Myocyte (in vitro differentiated cells): ENCODE data around the gene OR1F1. TPM values are rescaled to one million over a fixed set of nuclear protein-coding genes. Genes with fewer than 3 reads are reported as not detected.
"Not testable (repeated sequence)": the region's sequence is repeated elsewhere in the genome, so short reads cannot be mapped to it uniquely, and the experiment has no call there.

Source experiments
- DNase-seq: peaks from one replicate; pipeline ENCODE4 v3.0.0-alpha.2; 2012; ENCODE audit warnings: low read depth
- total RNA-seq: library from RNA; depleted of rRNA; stranded (reverse); fragments of >200 nt; gene quantifications from 2 replicates; pipeline ENCODE4 v1.2.3, GENCODE V29; 2014

Gene OR1F1
- total RNA-seq, 1 donor from 2014 or later = not detected

DNA sequence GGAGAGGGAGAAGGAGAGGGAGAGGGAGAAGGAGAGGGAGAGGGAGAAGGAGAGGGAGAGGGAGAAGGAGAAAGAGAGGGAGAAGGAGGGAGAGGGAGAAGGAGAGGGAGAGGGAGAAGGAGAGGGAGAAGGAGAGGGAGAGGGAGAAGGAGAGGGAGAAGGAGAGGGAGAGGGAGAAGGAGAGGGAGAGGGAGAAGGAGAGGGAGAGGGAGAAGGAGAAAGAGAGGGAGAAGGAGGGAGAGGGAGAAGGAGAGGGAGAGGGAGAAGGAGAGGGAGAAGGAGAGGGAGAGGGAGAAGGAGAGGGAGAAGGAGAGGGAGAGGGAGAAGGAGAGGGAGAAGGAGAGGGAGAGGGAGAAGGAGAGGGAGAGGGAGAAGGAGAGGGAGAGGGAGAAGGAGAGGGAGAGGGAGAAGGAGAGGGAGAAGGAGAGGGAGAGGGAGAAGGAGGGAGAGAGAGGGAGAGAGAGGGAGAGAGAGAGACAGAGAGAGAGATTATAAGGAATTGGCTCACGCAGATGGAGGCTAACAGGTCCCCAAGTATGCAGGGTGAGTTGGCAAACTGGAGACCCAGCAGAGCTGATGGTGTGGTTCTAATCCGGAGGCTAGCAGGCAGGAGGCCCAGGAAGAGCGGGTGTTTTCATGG lies 9.8 kb downstream of the OR1F1 start:
- DNase-seq = not testable (repeated sequence)

DNA sequence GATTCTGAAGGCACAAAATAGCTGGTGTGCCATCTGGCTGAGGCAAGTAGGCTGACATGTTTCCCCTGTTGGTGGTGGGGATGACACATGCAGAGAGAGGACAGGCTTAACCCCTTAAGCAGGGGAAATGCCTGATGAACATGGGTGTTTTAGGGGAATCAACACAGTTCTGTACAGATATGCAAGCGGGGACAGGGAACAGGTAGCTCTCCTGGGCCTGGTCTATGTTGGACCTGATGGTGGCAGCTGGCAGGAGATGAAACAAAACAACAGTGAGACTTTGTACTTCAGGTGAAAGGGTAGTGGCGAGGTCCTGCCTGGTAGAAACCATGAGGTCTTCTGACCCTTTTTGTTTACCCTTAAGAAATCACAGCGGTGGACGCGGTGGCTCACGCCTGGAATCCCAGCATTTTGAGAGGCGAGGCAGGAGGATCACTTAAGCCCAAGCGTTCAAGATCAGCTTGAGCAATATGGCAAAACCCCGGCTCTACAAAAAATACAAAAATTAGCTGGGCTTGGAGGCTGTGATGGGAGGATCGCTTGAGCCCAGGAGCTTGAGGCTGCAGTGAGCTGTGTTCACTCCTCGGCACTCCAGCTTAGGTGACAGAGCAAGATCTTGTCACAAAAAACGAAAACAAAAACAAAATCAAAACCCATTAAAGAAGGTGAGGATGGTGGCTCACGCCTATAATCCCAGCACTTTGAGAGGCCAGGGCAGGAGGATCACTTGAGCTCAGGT lies 10.5 kb downstream of the OR1F1 start:
- peak; percentile 20 for DNase-seq

DNA sequence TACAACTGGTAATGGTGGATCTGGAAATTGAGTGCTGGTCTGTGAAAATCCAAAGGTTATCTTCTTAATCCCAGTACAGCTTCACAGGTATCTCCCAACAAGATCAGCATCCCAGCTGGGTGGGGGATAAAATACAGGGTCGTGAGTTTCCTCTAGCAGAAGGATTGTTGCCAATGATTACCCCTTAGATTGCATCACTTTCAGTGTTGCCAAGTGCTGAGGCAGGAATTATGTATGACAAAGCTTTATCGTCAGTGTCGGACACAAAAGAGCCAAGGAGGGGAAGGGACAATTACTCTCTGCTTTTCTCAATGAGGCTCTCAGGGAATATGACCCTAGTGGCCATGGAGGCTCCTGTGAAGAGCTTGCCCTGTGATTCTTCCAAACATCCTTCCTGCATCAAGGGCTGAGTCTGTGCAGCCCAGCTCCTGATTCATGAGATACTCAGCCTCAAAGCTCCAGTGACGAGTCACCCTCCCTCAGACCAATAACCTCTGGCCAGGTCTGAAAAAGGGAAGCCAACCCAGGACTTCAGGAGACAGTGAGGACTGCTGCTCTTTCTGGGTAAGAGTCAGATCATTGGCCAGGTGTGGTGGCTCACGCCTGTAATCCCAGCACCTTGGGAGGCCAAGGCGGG lies 15.0 kb downstream of the OR1F1 start:
- DNase-seq = no peak

DNA sequence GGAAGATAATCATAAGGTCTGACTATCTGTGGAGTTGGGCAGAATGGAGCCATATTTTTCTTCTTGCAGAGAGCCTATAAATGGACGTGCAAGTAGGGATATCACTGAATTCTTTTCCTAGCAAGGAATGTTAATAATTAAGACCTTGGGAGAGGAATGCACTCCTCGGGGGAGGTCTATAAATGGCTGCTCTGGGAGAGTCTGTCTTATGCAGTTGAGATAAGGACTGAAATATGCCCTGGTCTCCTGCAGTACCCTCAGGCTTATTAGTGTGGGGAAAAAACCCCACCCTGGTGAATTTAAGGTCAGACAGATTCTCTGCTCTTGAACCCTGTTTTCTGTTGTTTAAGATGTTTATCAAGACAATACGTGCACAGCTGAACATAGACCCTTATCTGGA lies 17.9 kb downstream of the OR1F1 start:
- not testable (repeated sequence) for DNase-seq

- no peak for DNase-seq
Measured at GRCh38 chr16:3207086-3207953, 19.3 kb downstream of the OR1F1 start.

GRCh38 chr16:3212006-3212405 lies 24.0 kb downstream of the OR1F1 start:
- no peak for DNase-seq

GRCh38 chr16:3212567-3212966 lies 24.6 kb downstream of the OR1F1 start:
- DNase-seq = no peak

DNA sequence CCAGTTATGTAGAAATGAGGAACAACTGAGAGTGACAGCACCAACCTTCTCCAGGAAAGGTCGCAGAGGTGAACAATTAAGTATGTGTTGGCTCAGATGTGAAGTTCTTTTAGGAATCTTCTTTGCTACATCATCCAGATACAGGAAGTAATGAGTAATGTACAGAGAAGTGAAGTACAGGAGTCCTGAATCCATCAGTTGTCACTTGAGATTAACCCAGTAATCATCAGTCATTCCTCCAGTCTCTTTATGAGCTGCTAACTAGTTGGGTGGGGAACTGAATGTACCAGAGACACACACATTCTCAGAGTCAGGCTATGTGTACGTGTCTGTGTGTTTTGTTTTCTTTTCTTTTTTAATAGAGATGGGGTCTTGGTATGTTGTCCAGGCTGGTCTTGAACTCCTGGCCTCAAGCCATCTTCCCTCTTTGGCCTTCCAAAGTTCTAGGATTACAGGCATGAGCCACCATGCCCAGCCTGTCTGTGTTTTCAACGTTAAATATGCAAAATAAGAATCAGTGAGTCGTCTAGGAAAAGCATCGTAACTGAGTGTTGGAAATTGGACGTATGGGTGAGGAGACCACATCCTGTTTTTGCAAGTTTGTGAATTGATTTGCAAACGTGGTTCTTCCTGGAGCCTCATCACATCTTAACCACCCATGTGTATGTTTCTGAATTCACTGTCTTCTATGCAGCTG lies 27.0 kb downstream of the OR1F1 start:
- no peak for DNase-seq

- DNase-seq = no peak
Measured at GRCh38 chr16:3215601-3216262, 27.7 kb downstream of the OR1F1 start.

DNA sequence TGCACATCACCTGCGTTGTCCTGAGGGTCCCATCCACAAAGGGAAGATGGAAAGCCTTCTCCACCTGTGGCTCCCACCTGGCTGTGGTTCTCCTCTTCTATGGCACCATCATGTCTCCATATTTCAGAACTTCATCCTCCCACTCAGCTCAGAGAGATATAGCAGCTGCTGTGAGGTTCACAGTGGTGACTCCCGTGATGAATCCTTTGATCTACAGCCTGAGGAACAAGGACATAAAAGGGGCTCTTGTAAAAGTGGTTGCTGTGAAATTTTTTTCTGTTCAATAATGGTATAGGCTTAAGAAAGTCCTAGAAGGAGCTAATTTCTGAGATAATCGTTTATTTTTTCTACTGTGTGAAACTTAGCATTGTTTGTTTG lies 28.2 kb downstream of the OR1F1 start:
- no peak for DNase-seq

DNA sequence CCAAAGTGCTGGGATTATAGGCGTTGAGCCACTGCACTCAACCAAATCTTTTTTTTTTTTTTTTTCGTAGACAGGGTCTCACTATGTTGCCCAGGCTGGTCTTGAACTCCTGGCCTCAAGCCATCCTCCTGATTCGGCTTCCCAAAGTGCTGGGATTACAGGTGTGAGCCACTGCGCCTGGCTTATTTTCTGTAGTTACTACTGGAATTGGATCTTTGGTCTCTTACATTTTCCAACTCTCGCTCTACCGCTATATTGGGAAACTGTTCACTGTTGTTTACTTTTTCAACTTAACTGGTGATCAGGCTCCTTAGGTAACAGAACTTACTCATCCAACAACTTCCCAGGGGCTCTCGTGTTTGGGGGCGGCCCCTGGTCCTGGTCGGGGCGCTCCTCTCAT lies 32.8 kb downstream of the OR1F1 start:
- DNase-seq = no peak

GRCh38 chr16:3223913-3224515 lies 36.0 kb downstream of the OR1F1 start:
- no peak for DNase-seq

DNA sequence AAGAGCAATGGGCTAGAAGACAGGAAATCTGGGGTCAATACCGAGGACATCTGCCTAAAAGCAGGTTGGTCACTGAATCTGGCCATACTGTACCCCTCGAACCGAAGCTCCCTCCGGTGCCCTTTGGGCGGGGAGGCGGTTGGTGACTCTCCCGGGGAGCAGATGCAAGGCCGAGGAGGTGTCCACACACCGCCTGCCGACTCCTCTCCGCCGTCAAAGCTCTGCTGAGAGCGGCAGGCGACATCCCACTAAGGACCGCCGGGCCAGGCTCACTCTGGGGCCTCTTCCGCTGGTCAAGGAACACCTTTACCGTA lies 46.5 kb downstream of the OR1F1 start:
- no peak for DNase-seq

DNA sequence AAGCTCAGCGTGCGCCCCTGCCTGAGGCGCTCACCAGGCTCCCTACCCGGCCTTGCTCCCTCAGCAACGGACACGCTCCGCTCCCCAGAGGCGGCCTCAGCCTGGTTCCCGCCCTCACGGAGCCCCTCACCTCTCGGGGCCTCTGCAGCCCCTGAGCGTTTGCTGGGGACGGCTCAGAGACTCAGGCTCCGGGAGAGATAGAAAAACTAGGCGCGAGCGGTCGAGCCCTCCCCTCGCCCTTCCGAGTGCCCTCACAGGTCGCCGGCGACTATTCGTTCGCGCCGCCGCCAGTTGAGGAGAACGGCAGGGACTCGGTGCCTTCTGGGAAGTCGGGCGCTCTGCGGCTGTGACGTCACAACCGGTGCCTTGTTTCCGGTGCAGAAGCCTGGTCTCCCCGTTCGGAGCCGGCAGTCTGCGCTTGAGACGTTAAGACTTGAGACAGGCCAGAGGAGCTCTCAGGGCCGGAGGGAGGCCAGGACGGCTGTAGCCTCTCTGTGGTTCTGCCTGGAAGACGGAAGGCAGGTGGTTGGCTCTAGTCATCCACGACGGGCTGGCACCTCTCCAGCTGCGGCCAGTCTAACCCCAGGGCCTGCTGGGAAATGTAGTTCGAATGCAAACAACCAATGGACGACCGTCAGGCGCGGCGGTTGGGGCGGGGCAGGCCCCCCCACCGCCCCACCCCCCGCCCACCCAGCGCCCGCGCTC lies 47.0 kb downstream of the OR1F1 start, which contains the start of gene ZNF200:
Gene ZNF200 (minus strand): TSS at position 302 of the 705 bp plus-strand sequence. CDS start 1,403 bp downstream, outside the sequence.
- peak; percentile 97 for DNase-seq

DNA sequence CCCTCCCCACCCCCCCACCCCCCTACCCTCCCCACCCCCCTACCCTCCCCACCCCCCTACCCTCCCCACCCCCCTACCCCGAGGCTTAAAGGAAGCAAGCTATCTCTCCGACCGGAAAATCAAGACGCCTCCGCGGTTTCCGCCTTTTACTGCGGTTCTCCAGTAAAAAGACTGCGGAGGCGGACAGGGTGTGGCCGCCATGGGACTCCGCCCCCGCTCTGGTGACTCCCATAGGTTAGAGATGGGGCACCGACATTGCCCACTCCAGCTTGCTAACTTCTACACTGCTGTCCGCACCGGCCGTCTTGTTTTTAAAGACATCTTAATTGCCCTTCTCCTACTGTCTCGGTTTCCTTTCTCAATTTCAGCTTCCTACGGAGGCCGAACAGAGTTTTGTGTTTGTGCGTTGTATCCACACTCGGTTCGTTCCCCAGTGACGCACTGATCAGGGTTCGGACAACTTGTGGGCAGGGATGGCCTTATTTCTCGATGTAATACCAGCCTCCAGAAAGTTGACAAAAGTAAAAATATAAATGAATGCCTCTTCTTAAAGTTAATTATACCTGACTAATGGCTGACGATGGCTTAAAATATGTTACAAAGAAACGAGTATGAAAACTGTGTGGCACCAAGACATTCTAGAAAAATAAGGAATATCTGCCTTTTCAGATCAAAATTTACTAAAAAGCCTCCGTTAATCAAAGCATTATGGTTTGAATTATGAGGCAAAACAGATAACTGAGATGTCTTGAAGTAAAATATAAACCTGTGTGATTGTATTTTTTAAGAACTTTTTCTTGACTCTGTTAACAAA lies 48.1 kb downstream of the OR1F1 start:
- no peak for DNase-seq

DNA sequence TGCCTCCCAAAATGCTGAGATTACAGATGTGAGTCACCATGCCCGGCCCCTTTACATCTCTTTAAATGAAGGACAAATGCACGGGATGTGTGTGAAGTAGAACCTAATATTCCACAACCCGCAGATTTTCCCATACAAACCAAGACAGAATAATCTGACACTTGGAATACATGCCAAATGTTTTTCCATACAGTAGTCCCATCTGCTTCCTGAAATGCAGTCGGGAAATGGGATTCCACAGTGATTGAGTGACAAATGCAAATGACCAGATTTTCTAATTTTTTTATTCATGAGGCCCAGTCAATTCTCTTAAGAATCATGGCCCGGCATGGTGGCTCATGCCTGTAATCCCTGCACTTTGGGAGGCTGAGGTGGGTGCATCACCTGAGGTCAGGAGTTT lies 53.8 kb downstream of the OR1F1 start:
- DNase-seq = no peak

GRCh38 chr16:3242709-3243108 lies 54.7 kb downstream of the OR1F1 start:
- DNase-seq = no peak

GRCh38 chr16:3243882-3244281 lies 55.9 kb downstream of the OR1F1 start:
- no peak for DNase-seq

- DNase-seq = no peak
Measured at GRCh38 chr16:3246002-3246401, 58.0 kb downstream of the OR1F1 start.
